Transverse colon (tissue), 4 donors: ENCODE measurements around the gene SEPTIN11.

Source experiments
- EP300 ChIP-seq: sonication (generic); formaldehyde crosslinking; IDR thresholded peaks from one replicate; pipeline ENCODE4 v1.6.1; 2017; ENCODE audit warnings: antibody characterized with exemption, low read depth
- POLR2A ChIP-seq: fragments of 450-650 bp; IDR thresholded peaks from one replicate; pipeline ENCODE4 v1.6.1; 2016; ENCODE audit warnings: antibody characterized with exemption, mild to moderate bottlenecking, moderate library complexity
- POLR2AphosphoS5 ChIP-seq, 3 donors: sonication (generic); formaldehyde crosslinking; IDR thresholded peaks; one replicate each; pipeline ENCODE4 v1.6.1; 2016; ENCODE audit warnings: antibody characterized with exemption in 3 of 3
- TF ChIP-seq, protein P1 (sequence below), 5 experiments: fragments of 200-600 bp in 3 of 5; fragments of 450-650 bp in 2 of 5; sonication (generic) in 3 of 5; IDR thresholded peaks; 1 replicate in 2 of 5; 2 replicates in 3 of 5; pipeline ENCODE4 v1.5.1; 2016 to 2017; ENCODE audit warnings: antibody characterized with exemption in 5 of 5, inconsistent platforms in 3 of 5, mild to moderate bottlenecking in 2 of 5, moderate library complexity in 1 of 5

DNA sequence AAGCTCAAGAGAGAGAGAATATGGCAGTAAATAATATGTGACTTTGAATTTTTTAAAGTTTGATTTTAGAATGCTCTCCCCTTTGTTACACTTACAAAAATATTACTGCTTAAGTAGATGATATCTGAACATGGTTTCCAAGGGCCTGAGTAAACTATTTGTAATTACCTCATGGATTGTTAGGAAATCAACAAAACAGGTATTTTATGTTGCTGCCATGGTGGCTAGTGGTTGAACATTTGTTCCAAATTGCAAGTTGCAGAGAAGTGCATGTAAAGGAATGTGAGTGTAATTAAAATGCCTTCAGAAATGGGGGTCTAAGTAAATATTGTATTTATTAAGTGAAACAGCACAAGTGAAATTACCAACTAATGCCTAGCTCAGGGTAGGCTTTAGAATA is 27.6 kb downstream of the SEPTIN11 start:
- TF ChIP-seq POLR2AphosphoS5 (IDR thresholded peaks at IDR 0.05) (no peak), POLR2A (no peak), EP300 (no peak)
- TF ChIP-seq, protein P1, sequence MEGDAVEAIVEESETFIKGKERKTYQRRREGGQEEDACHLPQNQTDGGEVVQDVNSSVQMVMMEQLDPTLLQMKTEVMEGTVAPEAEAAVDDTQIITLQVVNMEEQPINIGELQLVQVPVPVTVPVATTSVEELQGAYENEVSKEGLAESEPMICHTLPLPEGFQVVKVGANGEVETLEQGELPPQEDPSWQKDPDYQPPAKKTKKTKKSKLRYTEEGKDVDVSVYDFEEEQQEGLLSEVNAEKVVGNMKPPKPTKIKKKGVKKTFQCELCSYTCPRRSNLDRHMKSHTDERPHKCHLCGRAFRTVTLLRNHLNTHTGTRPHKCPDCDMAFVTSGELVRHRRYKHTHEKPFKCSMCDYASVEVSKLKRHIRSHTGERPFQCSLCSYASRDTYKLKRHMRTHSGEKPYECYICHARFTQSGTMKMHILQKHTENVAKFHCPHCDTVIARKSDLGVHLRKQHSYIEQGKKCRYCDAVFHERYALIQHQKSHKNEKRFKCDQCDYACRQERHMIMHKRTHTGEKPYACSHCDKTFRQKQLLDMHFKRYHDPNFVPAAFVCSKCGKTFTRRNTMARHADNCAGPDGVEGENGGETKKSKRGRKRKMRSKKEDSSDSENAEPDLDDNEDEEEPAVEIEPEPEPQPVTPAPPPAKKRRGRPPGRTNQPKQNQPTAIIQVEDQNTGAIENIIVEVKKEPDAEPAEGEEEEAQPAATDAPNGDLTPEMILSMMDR (IDR thresholded peaks at IDR 0.05) = no peak
